ENCODE results near the gene NME8. TPM values are rescaled to one million over a fixed set of nuclear protein-coding genes. Genes with fewer than 3 reads are reported as not detected.

NME8 gene
- total RNA-seq, 3 donors from 2014 or later (not counting 1 experiment from before 2014, with no cell fraction given): 23.5 to 37.0 (median 27.1) TPM

- H3K27ac Mint-ChIP-seq: peak overlapping the region; percentile 58 to 74
Observed at GRCh38 chr7:37816922-37817590, 31.3 kb upstream of the NME8 start.

GRCh38 chr7:37817591-37817960 is 30.8 kb upstream of the NME8 start:
- peaks cover 24 to 38% of the 10 kb centered on the region in 2 donors for H3K4me1 Mint-ChIP-seq
- no peak overlapping the region for H3K27ac ChIP-seq (ENCODE audit: low read length)
- no peak for DNase-seq
- ATAC-seq: no peak
- H3K27me3 ChIP-seq (ENCODE audit: control insufficient read depth, insufficient read depth, low read length): no peaks in the 10 kb centered on the region
- no peak overlapping the region for H3K4me3 Mint-ChIP-seq
- peak overlapping the region; percentile 29 to 58 for H3K27ac Mint-ChIP-seq
- intact Hi-C loops (cut with micrococcal nuclease): no loop called here
- H3K4me3 ChIP-seq (ENCODE audit: low read length): no peak overlapping the region
- peaks cover 2 to 4% of the 10 kb centered on the region in 2 donors for H3K27me3 Mint-ChIP-seq (ENCODE audit: low read depth in 2 of 2)
- no peak for TF ChIP-seq CTCF (IDR thresholded peaks at IDR 0.05)
- H3K4me1 ChIP-seq (ENCODE audit: control insufficient read depth, insufficient read depth, low read length): no peaks in the 10 kb centered on the region
- no peaks in the 10 kb centered on the region for H3K9me3 ChIP-seq (ENCODE audit: control insufficient read depth, insufficient read depth, low read length)
- H3K36me3 Mint-ChIP-seq: peaks cover 7% of the 10 kb centered on the region
- WGBS (ENCODE audit: insufficient coverage): 67% methylated on average over 1 of the region's 2 CpGs
- no peaks in the 10 kb centered on the region for H3K9me3 Mint-ChIP-seq
- no peaks in the 10 kb centered on the region for H3K36me3 ChIP-seq (ENCODE audit: control insufficient read depth, insufficient read depth, low read length)

More at GRCh38 chr7:37816922-37817590, 31.3 kb upstream of the NME8 start:
- WGBS (ENCODE audit: insufficient coverage): 90% methylated on average over 3 of the region's 3 CpGs
- peaks cover 29 to 39% of the 10 kb centered on the region in 2 donors for H3K4me1 Mint-ChIP-seq
- Histone ChIP-seq H3K27ac (ENCODE audit: low read length) (no peak overlapping the region), H3K4me1 (ENCODE audit: control insufficient read depth, insufficient read depth, low read length) (no peaks in the 10 kb centered on the region), H3K4me3 (ENCODE audit: low read length) (no peak overlapping the region), H3K36me3 (ENCODE audit: control insufficient read depth, insufficient read depth, low read length) (no peaks in the 10 kb centered on the region), H3K9me3 (ENCODE audit: control insufficient read depth, insufficient read depth, low read length) (no peaks in the 10 kb centered on the region), H3K27me3 (ENCODE audit: control insufficient read depth, insufficient read depth, low read length) (no peaks in the 10 kb centered on the region)
- H3K9me3 Mint-ChIP-seq: no peaks in the 10 kb centered on the region
- TF ChIP-seq CTCF (IDR thresholded peaks at IDR 0.05): no peak
- ATAC-seq (no peak), DNase-seq (no peak)
- peak overlapping the region; percentile 7 for H3K4me3 Mint-ChIP-seq
- intact Hi-C loops (cut with micrococcal nuclease): no loop called here
- peaks cover 2% of the 10 kb centered on the region for H3K36me3 Mint-ChIP-seq
- H3K27me3 Mint-ChIP-seq (ENCODE audit: low read depth in 2 of 2): no peaks in the 10 kb centered on the region

GRCh38 chr7:37817996-37818720 is 30.2 kb upstream of the NME8 start:
- Mint-ChIP-seq H3K4me3 (no peak overlapping the region), H3K27ac (peak overlapping the region; percentile 29 to 58), H3K4me1 (peaks cover 27 to 38% of the 10 kb centered on the region in 2 donors), H3K36me3 (peaks cover 10% of the 10 kb centered on the region), H3K9me3 (no peaks in the 10 kb centered on the region), H3K27me3 (ENCODE audit: low read depth in 2 of 2) (peaks cover 2 to 9% of the 10 kb centered on the region in 2 donors)
- Histone ChIP-seq H3K9me3 (ENCODE audit: control insufficient read depth, insufficient read depth, low read length) (no peaks in the 10 kb centered on the region), H3K4me3 (ENCODE audit: low read length) (no peak overlapping the region), H3K4me1 (ENCODE audit: control insufficient read depth, insufficient read depth, low read length) (no peaks in the 10 kb centered on the region), H3K36me3 (ENCODE audit: control insufficient read depth, insufficient read depth, low read length) (no peaks in the 10 kb centered on the region), H3K27me3 (ENCODE audit: control insufficient read depth, insufficient read depth, low read length) (no peaks in the 10 kb centered on the region), H3K27ac (ENCODE audit: low read length) (no peak overlapping the region)
- no peak for TF ChIP-seq CTCF (IDR thresholded peaks at IDR 0.05)
- WGBS (ENCODE audit: insufficient coverage): 88% methylated on average over 4 of the region's 5 CpGs
- ATAC-seq (no peak), DNase-seq (no peak)
- intact Hi-C loops (cut with micrococcal nuclease): no loop called here

Data from natural killer cell (primary cell).